C4-2B (cell line): Measurements from ENCODE around the gene SLAMF9.

Experiments
- ZFX ChIP-seq: fragments of 450-650 bp; IDR thresholded peaks from 2 replicates; pipeline ENCODE4 v1.6.1; 2017
- TF ChIP-seq, protein P1 (sequence below): fragments of 450-650 bp; conservative IDR thresholded peaks from 2 replicates; pipeline ENCODE4 v1.5.1; 2017; ENCODE audit warnings: mild to moderate bottlenecking

DNA sequence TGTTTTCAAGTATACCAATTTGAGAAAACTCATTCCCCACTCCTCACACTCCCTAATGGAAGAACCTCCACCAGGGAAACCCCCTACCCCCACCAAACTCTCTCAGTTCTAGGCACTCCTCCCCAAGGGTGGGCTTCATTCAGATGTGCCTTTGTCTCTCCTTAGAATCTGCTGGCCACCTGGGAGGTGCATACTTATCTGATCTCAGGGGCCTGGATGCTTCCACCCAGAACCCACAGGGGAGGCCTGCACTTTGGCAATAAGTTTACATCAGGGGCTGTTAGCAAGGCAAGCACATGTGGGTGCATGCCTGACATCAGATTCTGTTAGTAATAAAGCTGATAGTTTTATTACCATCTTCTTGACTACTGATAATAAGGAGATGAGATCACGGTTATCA lies 32.5 kb upstream of the SLAMF9 start:
- TF ChIP-seq, protein P1, sequence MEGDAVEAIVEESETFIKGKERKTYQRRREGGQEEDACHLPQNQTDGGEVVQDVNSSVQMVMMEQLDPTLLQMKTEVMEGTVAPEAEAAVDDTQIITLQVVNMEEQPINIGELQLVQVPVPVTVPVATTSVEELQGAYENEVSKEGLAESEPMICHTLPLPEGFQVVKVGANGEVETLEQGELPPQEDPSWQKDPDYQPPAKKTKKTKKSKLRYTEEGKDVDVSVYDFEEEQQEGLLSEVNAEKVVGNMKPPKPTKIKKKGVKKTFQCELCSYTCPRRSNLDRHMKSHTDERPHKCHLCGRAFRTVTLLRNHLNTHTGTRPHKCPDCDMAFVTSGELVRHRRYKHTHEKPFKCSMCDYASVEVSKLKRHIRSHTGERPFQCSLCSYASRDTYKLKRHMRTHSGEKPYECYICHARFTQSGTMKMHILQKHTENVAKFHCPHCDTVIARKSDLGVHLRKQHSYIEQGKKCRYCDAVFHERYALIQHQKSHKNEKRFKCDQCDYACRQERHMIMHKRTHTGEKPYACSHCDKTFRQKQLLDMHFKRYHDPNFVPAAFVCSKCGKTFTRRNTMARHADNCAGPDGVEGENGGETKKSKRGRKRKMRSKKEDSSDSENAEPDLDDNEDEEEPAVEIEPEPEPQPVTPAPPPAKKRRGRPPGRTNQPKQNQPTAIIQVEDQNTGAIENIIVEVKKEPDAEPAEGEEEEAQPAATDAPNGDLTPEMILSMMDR = no peak
- TF ChIP-seq ZFX = no peak
